HFF-Myc (cell line): Measurements from ENCODE around the gene JOSD2.

Source experiments
- DNase-seq: peaks from one replicate; pipeline ENCODE4 v3.0.0-alpha.2; 2011; ENCODE audit warnings: low read depth; ENCODE audit errors: extremely low read depth
- H3K4me3 ChIP-seq: replicated peaks from 2 replicates; pipeline ENCODE4 v1.5.1; 2011; ENCODE audit warnings: low read depth, mild to moderate bottlenecking, control low read depth, low read length
- CTCF ChIP-seq: IDR thresholded peaks from 2 replicates; pipeline ENCODE4 v1.5.1; 2012; ENCODE audit warnings: mild to moderate bottlenecking, low read depth, low read length, control low read depth; ENCODE audit errors: missing control alignments

JOSD2 gene

GRCh38 chr19:50459638-50460037 is 51.4 kb downstream of the JOSD2 start:
- TF ChIP-seq CTCF = no peak
- H3K4me3 ChIP-seq = no peak overlapping the region
- DNase-seq = no peak

- no peak for TF ChIP-seq CTCF
- DNase-seq = no peak
- no peak overlapping the region for H3K4me3 ChIP-seq
Measured at GRCh38 chr19:50459067-50459456, 51.9 kb downstream of the JOSD2 start.

GRCh38 chr19:50458396-50459066 is 52.5 kb downstream of the JOSD2 start:
- H3K4me3 ChIP-seq = no peak overlapping the region
- TF ChIP-seq CTCF = no peak
- no peak for DNase-seq

GRCh38 chr19:50457300-50457699 is 53.7 kb downstream of the JOSD2 start:
- no peak overlapping the region for H3K4me3 ChIP-seq
- no peak for DNase-seq
- TF ChIP-seq CTCF = no peak
